Muscle of back (tissue), 11 donors: Measurements from ENCODE around the gene CTSH. TPM values are rescaled to one million over a fixed set of nuclear protein-coding genes. Genes with fewer than 3 reads are reported as not detected.
"Not testable (repeated sequence)": the region's sequence is repeated elsewhere in the genome, so short reads cannot be mapped to it uniquely, and the experiment has no call there.

Source experiments
- DNase-seq, 3 donors: peaks; one replicate each; pipeline versions ENCODE4 v3.0.0 to v3.0.0-alpha.2; 2013
- polyA plus RNA-seq, 10 donors: library from polyadenylated mRNA; unstranded; fragments of 120-200 nt; gene quantifications; one replicate each; pipeline ENCODE4 v1.2.1, GENCODE V29; 2013; ENCODE audit not compliant: insufficient read length in 10 of 10

Gene CTSH
- polyA plus RNA-seq, 10 donors = 17.7 to 38.0 (median 25.2) TPM

GRCh38 chr15:78895471-78895870 lies 49.4 kb downstream of the CTSH start:
- DNase-seq = no peak

GRCh38 chr15:78893538-78893937 lies 51.3 kb downstream of the CTSH start:
- DNase-seq = no peak

- no peak for DNase-seq
These were observed 55.8 kb downstream of the CTSH start for GRCh38 chr15:78889000-78889399.

GRCh38 chr15:78881681-78882080 lies 63.2 kb downstream of the CTSH start:
- DNase-seq = no peak

GRCh38 chr15:78880813-78881212 lies 64.0 kb downstream of the CTSH start:
- no peak for DNase-seq

- no peak for DNase-seq
These were observed 64.7 kb downstream of the CTSH start for GRCh38 chr15:78880242-78880533.

- DNase-seq = no peak
These were observed 65.2 kb downstream of the CTSH start for GRCh38 chr15:78879517-78880241.

- DNase-seq = peak in 1 of 3 donors; percentile 23
These were observed 66.5 kb downstream of the CTSH start for GRCh38 chr15:78878356-78878755.

GRCh38 chr15:78876954-78877353 lies 67.9 kb downstream of the CTSH start:
- not testable (repeated sequence) for DNase-seq

GRCh38 chr15:78875107-78875914 lies 69.5 kb downstream of the CTSH start:
- DNase-seq = peak in 1 of 3 donors; percentile 20

- DNase-seq = peak in 2 of 3 donors; percentile 39 to 44
These were observed 70.8 kb downstream of the CTSH start for GRCh38 chr15:78873793-78874765.

GRCh38 chr15:78872972-78873792 lies 71.7 kb downstream of the CTSH start:
- DNase-seq = peak; percentile 90 to 96 (median 90)

- DNase-seq = peak; percentile 97 to 99 (median 98)
These were observed 72.5 kb downstream of the CTSH start, which contains the start of gene MORF4L1 for GRCh38 chr15:78872155-78872971. Gene MORF4L1, plus strand, starts transcription at chr15:78872890. Its CDS starts 128 bp downstream, at chr15:78873018.

GRCh38 chr15:78871483-78872127 lies 73.2 kb downstream of the CTSH start:
- not testable (repeated sequence) for DNase-seq

Other genes with a start within 250 kb of the CTSH start
- gene ADAMTS7, start 133.6 kb downstream of the CTSH start, polyA plus RNA-seq = 10 to 100 TPM; 12.9 to 23.2 (median 18.0) TPM
- 100 to 1,000 TPM; 512 to 622 (median 562) TPM for gene MORF4L1, start 72.2 kb downstream of the CTSH start, polyA plus RNA-seq
- under 1 TPM in 9 of 10 donors, not detected in 1; 0.04 to 0.39 (median 0.20) TPM for gene RASGRF1, start 145.7 kb upstream of the CTSH start, polyA plus RNA-seq